ENCODE measurements around the gene SENP7.

GRCh38 chr3:101548527-101549105 lies 35.6 kb upstream of the SENP7 start:
- no peak for TF ChIP-seq GATA2 (IDR thresholded peaks at IDR 0.05; ENCODE audit: low read depth, low read length)
- no peak for TF ChIP-seq GATA3 (IDR thresholded peaks at IDR 0.05; ENCODE audit: low read depth, low read length)

Measured in SH-SY5Y (cell line).